ENCODE data around the gene PPP1R14D. TPM values are rescaled to one million over a fixed set of nuclear protein-coding genes. Genes with fewer than 3 reads are reported as not detected.

Gene PPP1R14D
- total RNA-seq, 1 experiment from 2014 or later = not detected

DNA sequence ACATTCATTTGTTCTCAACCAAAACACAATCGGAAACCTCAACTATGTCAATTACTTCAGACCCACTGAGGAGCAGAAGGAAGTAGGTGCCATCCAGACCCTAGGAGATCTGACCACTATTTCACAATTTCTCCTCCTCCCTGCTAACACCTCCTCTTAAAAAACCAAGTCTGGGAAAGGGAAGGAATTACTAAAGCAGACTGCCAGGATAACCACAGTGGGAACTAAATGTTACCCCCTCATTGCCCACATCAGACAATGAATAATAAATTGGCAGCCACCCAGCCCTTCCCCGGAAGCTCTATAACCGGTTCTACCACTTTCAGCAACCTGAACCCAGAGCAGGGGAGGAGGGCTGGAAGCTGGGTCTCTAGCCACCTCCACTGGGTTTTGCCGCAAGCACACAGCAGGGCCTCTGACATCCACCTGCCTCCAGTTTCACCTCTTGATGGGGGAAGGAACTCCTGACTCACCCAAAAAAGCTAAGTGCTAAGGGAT, 41.1 kb downstream of the PPP1R14D start:
- H3K9me3 ChIP-seq (ENCODE audit: control insufficient read depth in 1 of 2, insufficient read depth in 1 of 2, low read depth in 1 of 2, low read length in 2 of 2) = no peaks in the 10 kb centered on the region
- POLR2A ChIA-PET = interaction anchor here (0.6 to 1.9 kb wide), 9 partner anchors 9 to 445 kb away, joined by 3 to 9 read pairs (median 4); partner anchors contain the start of genes CHAC1, DNAJC17 and ZFYVE19
- peak overlapping the region; percentile 64 for H3K9ac ChIP-seq (ENCODE audit: low read length)
- peak overlapping the region; percentile 99 for H3K27ac ChIP-seq (ENCODE audit: low read depth, low read length)
- intact Hi-C loops (cut with micrococcal nuclease) = loop anchor here (1.0 to 10.0 kb wide), 3 partner anchors 57 to 193 kb away; partner anchors contain the start of genes KNL1, SPINT1 and VPS18
- peaks cover 12% of the 10 kb centered on the region; the same call in 1 of the 2 replicates for H4K20me1 ChIP-seq (ENCODE audit: insufficient read depth)
- H3K36me3 ChIP-seq (ENCODE audit: control insufficient read depth in 1 of 2, insufficient read depth in 2 of 2, low read length in 2 of 2) = no peaks in the 10 kb centered on the region
- H3K4me3 ChIP-seq (replicated peaks in 1 of 2; ENCODE audit: low read depth in 1 of 2, low read length in 2 of 2) = peak overlapping the region; percentile 13 to 47; a peak in 3 of 4 replicates
- H3K4me1 ChIP-seq (ENCODE audit: control insufficient read depth in 1 of 2, insufficient read depth in 2 of 2, low read length in 2 of 2) = peaks cover 76 to 91% of the 10 kb centered on the region in 2 experiments
- no peaks in the 10 kb centered on the region for H3K27me3 ChIP-seq (ENCODE audit: insufficient read depth, low read length)
- H2AFZ ChIP-seq (ENCODE audit: low read depth, low read length, poor library complexity, severe bottlenecking) = no peak overlapping the region
- RAD21 ChIA-PET (ENCODE audit: low non-redundant PET in 1 of 2, low total read pairs in 2 of 2, uncharacterized antibody in 2 of 2, unreplicated experiment in 2 of 2) = interaction anchor here (1.3 to 1.5 kb wide), 2 partner anchors 58 to 107 kb away, joined by 3 read pairs; partner anchors contain the start of gene VPS18 (in 1 of the 2)
- H3K4me2 ChIP-seq (ENCODE audit: low read length) = peak overlapping the region; percentile 76
- peak; percentile 81 for ATAC-seq
- no peak for TF ChIP-seq ZFX (IDR thresholded peaks at IDR 0.05)
- no peak for TF ChIP-seq SIN3A (IDR thresholded peaks at IDR 0.05; ENCODE audit: low read depth)
- TF ChIP-seq, protein P1, sequence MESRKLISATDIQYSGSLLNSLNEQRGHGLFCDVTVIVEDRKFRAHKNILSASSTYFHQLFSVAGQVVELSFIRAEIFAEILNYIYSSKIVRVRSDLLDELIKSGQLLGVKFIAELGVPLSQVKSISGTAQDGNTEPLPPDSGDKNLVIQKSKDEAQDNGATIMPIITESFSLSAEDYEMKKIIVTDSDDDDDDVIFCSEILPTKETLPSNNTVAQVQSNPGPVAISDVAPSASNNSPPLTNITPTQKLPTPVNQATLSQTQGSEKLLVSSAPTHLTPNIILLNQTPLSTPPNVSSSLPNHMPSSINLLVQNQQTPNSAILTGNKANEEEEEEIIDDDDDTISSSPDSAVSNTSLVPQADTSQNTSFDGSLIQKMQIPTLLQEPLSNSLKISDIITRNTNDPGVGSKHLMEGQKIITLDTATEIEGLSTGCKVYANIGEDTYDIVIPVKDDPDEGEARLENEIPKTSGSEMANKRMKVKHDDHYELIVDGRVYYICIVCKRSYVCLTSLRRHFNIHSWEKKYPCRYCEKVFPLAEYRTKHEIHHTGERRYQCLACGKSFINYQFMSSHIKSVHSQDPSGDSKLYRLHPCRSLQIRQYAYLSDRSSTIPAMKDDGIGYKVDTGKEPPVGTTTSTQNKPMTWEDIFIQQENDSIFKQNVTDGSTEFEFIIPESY (IDR thresholded peaks at IDR 0.05; ENCODE audit: extremely low read depth, insufficient replicate concordance, low read length) = peak; percentile 74
- no peak for TF ChIP-seq JUND (IDR thresholded peaks at IDR 0.05)
- TF ChIP-seq ELF1 (IDR thresholded peaks at IDR 0.05; ENCODE audit: borderline replicate concordance, low read depth) = no peak
- no peak for TF ChIP-seq FOSL1 (IDR thresholded peaks at IDR 0.05; ENCODE audit: low read depth)
- TF ChIP-seq, protein P2, sequence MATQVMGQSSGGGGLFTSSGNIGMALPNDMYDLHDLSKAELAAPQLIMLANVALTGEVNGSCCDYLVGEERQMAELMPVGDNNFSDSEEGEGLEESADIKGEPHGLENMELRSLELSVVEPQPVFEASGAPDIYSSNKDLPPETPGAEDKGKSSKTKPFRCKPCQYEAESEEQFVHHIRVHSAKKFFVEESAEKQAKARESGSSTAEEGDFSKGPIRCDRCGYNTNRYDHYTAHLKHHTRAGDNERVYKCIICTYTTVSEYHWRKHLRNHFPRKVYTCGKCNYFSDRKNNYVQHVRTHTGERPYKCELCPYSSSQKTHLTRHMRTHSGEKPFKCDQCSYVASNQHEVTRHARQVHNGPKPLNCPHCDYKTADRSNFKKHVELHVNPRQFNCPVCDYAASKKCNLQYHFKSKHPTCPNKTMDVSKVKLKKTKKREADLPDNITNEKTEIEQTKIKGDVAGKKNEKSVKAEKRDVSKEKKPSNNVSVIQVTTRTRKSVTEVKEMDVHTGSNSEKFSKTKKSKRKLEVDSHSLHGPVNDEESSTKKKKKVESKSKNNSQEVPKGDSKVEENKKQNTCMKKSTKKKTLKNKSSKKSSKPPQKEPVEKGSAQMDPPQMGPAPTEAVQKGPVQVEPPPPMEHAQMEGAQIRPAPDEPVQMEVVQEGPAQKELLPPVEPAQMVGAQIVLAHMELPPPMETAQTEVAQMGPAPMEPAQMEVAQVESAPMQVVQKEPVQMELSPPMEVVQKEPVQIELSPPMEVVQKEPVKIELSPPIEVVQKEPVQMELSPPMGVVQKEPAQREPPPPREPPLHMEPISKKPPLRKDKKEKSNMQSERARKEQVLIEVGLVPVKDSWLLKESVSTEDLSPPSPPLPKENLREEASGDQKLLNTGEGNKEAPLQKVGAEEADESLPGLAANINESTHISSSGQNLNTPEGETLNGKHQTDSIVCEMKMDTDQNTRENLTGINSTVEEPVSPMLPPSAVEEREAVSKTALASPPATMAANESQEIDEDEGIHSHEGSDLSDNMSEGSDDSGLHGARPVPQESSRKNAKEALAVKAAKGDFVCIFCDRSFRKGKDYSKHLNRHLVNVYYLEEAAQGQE (IDR thresholded peaks at IDR 0.05; ENCODE audit: low read depth) = no peak
- no peak for TF ChIP-seq EGR1 (IDR thresholded peaks at IDR 0.05; ENCODE audit: low read depth)
- peak; percentile 59 for TF ChIP-seq TCF7L2 (IDR thresholded peaks at IDR 0.05; ENCODE audit: borderline replicate concordance, extremely low read depth, insufficient read depth, insufficient read length)
- TF ChIP-seq RAD21 (IDR thresholded peaks at IDR 0.05; ENCODE audit: low read depth) = no peak
- no peak for TF ChIP-seq YY1 (IDR thresholded peaks at IDR 0.05; ENCODE audit: extremely low read depth, insufficient replicate concordance, low read depth, low read length)
- no peak for TF ChIP-seq SP1 (IDR thresholded peaks at IDR 0.05; ENCODE audit: low read depth)
- TF ChIP-seq SRF (IDR thresholded peaks at IDR 0.05; ENCODE audit: low read depth) = no peak
- TF ChIP-seq EZH2phosphoT487 (IDR thresholded peaks at IDR 0.05; ENCODE audit: borderline replicate concordance) = no peak
- peak; percentile 83 for TF ChIP-seq POLR2AphosphoS5 (IDR thresholded peaks at IDR 0.05; ENCODE audit: low read depth, low read length)
- no peak for TF ChIP-seq POLR2A (IDR thresholded peaks at IDR 0.05; ENCODE audit: borderline replicate concordance, extremely low read depth, insufficient read depth, insufficient read length)
- TF ChIP-seq, protein P3, sequence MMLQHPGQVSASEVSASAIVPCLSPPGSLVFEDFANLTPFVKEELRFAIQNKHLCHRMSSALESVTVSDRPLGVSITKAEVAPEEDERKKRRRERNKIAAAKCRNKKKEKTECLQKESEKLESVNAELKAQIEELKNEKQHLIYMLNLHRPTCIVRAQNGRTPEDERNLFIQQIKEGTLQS (IDR thresholded peaks at IDR 0.05) = no peak
- TF ChIP-seq EZH2 (IDR thresholded peaks at IDR 0.05) = no peak
- DNase-seq (ENCODE audit: low read depth, low spot score) = peak; percentile 96
- no peaks in the 10 kb centered on the region for H3K9me2 ChIP-seq (ENCODE audit: insufficient read depth)
- CTCF ChIA-PET = interaction anchor here (0.6 to 6.0 kb wide), 7 partner anchors 10 to 558 kb away, joined by 3 to 49 read pairs (median 5); partner anchors contain the start of genes DNAJC17, VPS18 and ZFYVE19
- BruUV-seq (replicated peaks) = no TSS peak
- peaks cover 30% of the 10 kb centered on the region for H3K79me2 ChIP-seq (ENCODE audit: insufficient read depth, low read length)

Measured in HCT116 (cell line).